ENCODE results near the gene ME1.
"Not testable (repeated sequence)": the region's sequence is repeated elsewhere in the genome, so short reads cannot be mapped to it uniquely, and the experiment has no call there.

ME1 gene

DNA sequence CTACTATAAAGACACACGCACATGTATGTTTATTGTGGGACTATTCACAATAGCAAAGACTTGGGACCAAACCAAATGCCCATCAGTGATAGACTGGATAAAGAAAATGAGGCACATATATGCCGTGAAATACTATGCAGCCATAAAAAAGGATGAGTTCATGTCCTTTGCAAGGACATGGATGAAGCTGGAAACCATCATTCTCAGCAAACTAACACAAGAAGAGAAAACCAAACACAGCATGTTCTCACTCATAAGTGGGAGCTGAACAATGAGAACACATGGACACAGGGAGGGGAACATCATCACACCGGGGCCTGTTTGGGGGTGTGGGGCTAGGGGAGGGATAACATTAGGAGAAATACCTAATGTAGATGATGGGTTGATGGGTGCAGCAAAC is 174.1 kb downstream of the ME1 start:
- not testable (repeated sequence) for DNase-seq (ENCODE audit: low read depth)

DNA sequence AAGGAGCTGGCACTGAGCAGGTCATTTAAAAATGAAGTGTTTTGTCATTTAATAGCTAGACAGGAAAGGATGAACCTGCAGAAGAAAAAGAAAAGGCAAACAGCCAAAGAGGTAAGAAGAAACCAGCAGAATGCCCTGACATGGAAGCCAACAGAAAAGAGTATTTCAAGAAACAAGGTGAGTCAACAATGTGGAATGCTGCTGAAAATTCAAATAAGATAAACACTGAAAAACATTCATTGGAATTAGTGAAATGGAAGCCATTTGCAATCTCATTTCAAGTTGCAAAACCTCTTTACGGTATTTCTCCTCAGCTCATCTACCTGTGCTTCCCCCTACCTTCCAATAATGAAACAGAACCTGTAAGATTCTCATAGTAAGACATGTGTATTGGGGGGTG is 178.1 kb downstream of the ME1 start:
- peak; percentile 87 for DNase-seq (ENCODE audit: low read depth)

DNA sequence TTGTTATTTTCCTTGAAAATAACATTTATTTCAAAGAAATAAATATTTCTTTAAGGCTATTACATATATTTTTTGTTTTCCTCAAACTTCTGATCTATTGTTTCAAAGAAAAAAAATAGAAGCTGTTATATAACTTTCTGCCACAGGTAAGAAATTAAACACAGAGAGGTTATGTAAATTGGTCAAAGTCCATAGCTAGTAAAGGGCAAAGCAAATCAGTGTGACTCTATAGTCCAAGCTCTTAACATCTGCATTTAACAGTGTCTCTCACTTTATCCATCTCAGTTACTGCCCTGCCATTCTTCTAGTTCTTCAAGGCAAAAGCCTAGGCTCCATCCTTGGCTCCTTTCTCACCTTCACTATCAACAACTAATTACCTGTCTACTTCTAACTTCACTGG is 180.6 kb downstream of the ME1 start:
- no peak for DNase-seq (ENCODE audit: low read depth)

DNA sequence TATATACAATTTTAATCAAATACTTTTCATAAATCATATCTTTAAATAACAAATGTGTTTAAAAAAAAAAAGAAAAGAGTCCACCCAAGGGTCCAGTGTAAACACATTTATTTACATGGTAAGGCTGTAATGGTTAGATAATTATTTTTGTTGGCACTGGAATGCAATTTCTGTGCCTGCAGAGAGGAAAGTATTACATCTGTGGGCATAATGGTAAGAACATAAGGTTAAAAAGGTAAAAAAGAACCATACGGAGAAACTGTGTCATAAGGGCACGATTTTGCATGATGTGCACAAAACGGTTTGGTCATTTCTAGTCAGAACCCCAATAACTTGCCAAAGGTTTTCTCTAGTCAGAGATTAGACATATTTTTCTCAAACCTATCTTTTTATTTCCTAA is 183.4 kb downstream of the ME1 start:
- no peak for DNase-seq (ENCODE audit: low read depth)

DNA sequence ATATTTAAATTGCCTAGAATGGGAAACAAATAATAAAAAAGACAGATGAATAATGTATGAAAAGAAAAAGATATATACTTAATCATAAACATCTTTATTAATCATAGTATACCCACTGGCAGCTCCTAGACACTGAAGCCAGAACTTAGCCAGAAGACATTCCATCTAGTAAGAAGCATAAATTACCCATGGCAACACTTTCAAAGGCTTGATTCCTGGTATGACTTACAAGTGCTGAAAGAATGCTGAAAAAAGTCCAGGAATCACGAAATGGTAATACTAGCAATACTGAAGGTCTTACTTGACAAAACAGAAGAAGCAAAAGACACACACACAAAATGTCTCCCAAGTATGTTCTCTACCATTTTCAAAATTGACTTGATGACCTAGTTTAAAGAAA is 199.7 kb downstream of the ME1 start:
- peak; percentile 91 for DNase-seq (ENCODE audit: low read depth)

DNA sequence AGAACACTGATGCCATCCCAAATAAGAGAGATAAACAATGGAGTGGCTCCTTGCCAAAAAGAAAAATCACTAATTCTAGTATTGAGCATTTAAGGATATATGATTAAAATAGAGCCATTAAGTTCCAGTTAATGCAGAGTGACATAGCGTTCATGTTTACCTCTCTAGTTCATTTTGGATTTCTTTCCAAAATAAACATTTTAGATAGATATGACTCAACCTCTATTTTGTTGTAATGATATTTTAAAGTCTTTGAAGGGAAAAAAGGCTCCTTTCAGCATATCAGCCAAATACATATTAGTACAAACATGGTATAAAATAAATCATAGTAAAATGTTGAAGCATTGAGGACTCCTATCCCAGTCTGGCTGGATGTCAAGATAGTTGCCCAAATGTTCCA is 204.3 kb downstream of the ME1 start:
- DNase-seq (ENCODE audit: low read depth), result peak; percentile 27

DNA sequence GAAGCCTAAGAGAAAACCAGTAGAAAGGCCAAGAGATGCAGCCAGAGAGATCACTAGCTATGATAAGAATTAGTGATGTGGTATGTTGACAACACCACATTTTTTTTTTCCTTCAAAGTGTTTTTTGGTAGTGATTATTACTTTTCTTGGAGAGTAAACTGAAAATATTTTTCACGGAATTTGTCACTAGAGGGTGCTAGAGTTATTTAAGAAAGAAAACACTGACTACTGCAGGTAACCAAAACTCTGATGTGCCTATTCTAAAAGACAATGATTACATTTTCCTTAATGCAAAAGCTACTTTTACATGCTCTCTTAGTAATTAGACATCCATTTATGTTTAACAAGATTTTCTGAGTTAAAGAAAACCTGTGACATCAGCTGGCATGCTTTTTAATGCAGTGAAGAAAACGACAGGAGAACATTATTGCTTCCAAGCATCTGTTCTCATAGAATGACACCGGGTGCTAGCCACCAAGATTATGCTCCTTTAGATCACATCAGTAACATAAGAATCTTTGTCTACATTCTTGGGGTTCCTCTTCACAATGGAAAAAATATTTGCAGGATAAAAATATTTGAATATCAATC is 208.9 kb downstream of the ME1 start:
- peak; percentile 48 for DNase-seq (ENCODE audit: low read depth)

DNA sequence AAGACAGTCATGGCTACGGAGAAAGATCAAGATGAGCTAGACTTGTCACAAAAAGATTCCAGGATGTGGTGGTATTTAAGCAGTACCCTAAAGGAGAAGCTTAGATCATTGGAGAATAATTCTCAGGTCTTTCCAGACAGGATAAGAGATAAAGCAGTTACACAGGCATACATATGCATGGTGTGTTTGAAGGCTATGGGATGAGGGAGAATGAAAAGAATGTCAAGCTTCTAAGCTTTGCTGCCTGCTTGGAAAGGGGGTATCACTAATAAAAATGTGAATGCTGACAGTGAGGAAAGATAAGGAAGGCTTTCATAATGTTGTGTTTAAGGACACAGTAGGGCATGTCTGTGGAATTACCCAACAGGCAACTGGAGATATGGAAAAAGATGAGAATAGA is 209.6 kb downstream of the ME1 start:
- DNase-seq (ENCODE audit: low read depth), result peak; percentile 64

DNA sequence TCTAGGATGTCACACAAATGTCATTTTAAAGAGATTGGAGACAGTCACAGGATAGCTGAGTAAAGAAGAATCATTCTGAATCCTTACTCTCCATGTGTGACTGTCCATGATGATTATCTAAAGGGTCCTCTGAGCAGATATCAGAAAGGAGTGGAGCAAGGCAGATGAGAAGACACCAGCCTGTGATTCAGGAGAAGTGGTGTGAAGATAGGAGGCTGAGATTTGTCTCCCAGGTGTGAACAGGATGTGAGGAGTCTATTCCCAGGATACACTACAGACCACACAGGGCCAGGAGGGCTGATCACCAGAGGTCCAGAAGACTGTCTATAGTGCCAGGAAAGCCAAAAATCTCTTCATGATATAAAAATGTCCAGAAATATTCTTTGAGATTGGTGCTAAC is 210.7 kb downstream of the ME1 start:
- DNase-seq (ENCODE audit: low read depth), result no peak

DNA sequence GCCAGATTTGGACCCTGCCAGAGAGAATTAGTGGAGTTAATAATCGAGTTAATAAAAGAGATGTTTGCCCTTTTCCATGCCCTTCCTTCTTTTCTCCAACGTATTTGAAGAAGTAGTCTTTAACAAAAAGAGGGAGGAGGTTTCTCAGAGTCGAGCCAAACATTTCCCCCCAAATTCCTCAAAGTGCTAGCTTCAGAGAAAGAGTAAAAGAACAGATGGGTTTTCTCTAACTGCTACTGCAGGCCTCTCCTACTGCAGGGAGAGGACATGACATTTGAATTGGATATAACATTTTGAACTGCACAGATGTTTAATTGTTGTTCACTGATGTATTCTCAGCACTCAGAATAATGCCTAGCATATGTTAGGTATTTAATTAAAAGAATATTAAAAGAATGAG is 212.2 kb downstream of the ME1 start:
- no peak for DNase-seq (ENCODE audit: low read depth)

DNA sequence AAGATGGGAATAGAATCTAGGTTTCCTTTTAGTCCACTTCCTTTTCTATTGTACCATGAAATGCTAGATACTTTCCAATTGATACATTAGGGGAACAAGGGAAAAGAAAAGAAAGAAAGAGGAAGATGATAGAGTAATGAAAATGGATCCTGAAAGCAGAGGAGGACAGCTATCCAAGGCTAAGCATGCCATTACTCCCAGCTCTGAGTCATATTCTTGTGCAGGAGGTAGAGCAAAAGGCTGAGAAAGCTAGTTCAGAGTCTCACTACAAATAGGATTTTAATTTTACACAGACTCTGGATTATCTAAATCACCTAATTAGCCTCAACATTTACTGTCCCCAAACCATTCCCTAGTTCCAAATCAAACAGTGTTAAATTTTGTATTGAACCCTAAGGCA is 214.0 kb downstream of the ME1 start:
- peak; percentile 54 for DNase-seq (ENCODE audit: low read depth)

DNA sequence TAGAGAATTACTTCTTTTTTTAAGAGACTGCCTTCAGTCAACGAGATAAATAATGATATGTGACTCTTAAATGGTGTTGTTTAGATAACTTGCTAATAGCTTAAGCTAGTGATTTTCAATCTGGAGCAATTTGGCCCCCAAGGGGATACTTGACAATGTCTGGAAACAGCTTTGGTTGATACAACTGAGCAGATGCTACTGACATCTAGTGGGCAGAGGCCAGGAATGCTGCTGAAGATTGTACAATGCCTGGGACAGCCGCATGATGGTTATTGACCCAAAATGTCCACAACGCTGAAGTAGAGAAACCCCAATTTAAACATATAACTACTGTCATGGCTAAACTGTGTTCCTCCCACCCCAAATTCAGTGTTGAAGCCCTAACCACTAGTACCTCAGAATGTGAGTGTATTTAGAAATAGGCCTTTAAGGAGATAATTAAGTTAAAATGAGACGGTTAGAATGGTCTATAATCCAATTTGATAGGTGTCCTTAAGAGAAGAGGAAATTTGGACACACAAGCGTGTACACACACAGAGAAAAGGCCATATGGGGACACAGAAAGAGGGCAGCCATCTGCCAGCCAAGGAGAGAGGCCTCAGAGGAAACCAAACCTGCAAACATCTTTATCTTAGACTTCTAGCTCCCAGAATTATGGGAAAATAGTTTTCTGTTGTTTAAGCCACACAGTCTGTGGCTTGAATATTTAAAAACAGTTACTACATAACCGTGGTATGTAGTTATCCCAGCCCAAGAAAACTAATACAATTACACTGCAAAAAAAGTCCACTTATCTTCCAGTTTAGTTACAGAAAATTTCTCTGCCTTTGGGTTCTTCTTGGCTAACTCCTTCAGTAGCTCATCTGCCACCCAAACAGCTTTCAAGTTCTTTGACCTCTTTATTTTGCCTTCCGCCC is 215.5 kb downstream of the ME1 start:
- peak; percentile 77 for DNase-seq (ENCODE audit: low read depth)

DNA sequence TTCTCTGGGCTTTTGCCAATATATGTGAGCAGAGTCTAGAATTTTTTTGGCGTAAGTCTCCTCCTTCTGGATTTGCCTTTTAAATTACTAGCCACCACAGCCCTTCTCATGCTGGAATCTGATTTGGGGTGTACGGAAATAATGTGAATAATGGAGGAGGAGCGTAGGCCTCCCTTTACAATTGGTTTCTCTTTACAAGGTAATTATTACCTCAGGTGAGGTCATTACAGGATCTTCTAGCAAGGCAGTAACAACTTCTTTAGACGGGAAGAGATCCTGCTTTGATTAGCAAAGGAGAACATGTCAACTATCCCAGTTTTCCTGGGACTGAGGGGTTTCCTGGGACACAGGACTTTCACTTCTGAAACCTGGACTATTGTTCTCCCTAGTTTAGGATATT is 228.8 kb downstream of the ME1 start:
- DNase-seq (ENCODE audit: low read depth), result no peak

DNA sequence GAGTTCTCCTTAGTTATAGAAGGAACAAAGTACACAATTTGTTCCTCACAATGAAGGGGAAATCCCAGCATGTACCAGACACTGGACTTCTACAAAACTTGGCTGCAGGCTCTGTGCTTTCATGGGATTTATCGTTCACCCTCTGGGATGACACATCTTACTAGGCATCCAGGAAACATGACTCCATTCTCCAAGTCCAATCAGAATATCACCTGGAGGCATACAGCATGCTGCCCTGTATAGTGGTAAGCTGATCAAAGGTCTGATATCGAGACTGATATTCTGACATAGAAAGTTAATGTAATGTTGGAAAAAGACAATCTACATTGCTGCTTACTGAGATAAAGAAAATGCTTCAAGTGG is 231.0 kb downstream of the ME1 start:
- peak; percentile 93 for DNase-seq (ENCODE audit: low read depth)

DNA sequence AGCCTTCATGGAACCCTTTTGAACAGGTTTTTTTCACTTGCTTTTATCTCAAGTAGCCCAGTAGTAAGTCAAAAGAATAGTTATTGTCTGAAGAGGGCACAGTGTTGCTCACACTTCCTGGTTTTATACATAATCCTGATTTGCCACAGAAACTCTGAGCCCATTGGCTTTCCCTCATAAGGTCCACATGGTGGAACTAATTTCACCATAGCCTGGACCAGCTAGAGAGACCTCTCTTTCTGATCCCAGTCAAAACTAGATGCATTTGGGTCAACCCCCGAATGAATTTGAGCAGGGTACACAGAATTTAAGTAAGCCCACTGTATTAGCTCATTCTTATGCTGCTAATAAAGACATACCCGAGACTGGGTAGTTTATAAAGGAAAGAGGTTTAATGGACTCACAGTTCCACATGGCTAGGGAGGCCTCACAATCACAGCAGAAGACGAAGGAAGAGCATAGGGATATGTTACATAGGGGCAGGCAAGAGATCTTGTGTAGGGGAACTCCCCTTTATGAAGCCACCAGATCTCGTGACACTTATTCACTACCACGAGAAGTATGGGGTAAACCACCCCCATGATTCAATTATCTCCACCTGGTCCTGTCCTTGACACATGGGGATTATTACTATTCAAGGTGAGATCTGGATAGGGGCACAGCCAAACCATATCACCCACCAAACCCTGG is 231.5 kb downstream of the ME1 start:
- no peak for DNase-seq (ENCODE audit: low read depth)

DNA sequence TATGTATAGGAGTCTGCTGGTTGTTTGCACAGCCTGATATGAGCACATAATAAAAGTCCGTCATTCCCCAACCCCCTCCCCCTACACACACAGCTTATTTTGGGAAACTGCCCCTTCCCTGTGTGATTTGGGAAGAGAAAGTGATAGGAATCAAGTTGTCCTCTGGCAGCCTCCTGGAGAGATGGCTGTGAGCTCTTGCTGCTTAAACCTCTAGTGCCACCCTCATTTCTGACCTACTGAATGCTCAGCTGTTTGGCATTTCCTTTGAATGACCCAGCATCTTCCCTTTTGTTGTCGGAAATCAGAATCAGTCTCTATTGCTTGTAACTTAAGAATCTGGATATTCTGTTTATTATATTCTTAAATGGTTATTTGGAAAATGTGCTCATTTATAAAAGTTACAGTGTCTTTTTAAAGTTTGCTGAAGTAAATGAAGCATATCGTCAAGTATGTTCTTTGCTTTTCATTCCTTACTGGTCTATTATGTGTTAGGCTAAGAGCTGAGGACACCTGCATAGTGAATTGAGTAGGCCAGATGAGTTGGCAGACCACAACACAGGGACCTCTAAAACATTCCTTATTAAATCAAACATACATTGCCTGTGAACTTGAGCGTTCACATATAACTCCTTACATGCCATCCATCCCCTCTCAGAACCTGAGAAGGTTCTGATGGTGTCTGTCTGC is 232.2 kb downstream of the ME1 start:
- peak; percentile 67 for DNase-seq (ENCODE audit: low read depth)

DNA sequence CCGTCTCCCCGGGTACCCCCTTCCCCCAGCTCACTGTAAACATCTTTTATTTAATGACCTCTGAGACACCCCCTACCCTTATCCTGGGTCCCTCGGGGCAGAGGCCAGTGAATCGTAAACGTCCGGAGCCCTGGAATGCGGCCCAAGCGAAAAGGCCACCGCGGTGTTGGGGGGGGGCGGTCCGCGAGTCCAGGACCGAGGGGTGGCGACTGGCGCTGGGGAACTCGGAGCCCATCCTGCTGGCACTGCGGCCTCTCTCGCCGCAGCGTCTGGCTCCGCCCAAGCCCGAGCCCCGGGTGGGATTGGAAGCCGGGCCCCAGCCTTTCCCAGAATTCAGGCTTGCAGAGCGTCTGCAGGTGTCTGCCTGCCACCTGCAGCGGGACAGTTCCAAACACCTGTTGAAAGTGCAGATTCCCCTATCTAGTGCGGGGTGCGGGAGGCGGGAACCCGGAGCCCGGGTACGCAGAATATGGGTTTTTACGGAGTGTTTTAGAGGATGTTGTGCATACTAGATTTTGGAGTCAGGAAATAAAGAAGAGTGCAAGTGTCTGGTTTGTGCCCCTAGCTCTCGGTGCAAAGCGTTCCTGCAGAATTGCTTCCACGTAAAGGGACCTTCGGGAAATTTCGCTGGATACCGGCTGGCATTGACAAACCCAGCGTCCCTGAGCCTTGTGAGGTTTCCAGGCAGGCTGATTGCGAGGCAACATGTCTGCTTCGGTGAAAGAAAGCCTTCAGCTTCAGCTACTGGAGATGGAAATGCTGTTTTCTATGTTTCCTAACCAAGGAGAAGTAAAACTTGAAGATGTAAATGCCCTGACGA is 236.9 kb downstream of the ME1 start:
- peak; percentile 11 for DNase-seq (ENCODE audit: low read depth)

DNA sequence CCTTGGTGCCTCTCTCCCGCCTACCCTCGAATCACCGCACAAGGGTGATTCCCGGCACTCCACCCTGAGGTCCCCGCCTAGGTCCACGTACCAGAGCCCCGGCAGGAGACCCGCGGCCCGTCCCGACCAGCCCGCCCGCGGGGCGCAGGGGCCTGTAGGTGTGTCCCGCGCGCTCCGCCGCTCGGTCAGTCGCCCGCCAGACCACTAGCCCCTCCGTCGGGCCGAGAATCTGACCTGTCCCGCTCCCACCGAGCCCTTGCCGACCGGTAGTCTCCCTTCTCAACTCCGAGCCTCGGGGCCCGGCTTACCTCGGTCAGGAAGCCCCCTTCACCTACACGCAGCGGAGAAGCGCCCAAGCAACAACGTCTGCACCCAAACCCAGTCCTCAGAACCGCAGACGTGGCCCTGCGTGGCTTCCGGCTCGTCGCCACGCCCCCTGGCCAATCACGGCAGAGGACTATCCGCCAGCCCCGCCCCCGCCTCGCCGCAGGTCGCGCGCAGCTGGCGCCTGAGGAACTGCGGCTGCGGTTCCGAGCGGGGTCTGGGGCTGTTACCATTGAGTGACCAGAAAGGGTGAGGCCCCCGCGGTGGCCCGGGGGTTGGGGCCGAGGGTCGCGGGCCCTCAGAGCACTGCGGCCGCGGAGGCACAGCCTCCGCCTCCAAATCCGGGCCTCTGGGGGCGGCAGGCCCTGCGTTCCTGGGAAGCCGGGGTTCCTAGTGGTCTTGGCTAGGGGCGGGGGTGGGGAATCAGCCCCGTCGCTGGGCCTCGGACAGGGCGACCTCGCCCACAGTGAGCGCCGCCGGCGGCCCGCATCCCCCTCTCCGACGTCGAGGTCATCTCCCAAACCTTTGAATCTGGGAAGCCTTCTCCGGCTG is 237.7 kb downstream of the ME1 start, which contains the start of the genes PGM3 and RWDD2A:
PGM3 (minus strand) TSS at position 395 of the 876 bp plus-strand sequence. CDS start 2,253 bp downstream, outside the sequence.
RWDD2A (plus strand) TSS at position 487 of the 876 bp plus-strand sequence. CDS start 1,095 bp downstream, outside the sequence.
- peak; percentile 89 for DNase-seq (ENCODE audit: low read depth)

DNA sequence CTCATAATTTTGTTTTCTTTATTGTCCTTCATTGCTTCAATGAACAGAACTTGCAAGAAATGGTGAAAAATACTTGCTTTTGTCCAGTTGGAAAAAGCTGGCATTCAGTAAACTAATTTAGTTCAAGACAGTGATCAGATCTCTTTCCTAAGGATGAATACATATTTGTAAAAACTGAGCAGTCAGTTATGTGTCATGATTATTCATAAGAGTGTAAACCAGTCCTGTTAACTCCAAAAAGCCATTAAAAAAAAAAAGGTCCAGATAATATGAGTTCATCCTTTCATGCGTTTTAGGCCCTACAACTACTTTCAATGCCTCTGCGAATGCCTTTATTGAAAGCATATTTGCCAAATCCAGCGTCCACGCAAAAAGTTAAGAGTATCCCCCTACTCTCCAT is 238.4 kb downstream of the ME1 start:
- peak; percentile 23 for DNase-seq (ENCODE audit: low read depth)

DNA sequence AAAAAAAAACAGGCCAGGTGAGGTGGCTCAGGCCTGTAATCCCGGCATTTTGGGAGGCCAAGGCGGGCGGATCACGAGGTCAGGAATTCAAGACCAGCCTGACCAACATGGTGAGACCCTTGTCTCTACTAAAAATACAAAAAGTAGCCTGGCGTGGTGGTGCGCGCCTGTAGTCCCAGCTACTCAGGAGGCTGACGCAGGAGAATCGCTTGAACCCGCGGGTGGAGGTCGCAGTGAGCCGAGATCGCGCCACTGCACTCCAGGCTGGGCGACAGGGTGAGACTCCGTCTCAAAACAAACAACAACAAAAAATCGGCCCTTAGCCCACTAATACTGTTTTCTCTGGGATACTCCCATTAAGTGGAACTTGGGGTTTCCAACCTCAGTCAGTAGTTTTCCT is 238.9 kb downstream of the ME1 start:
- not testable (repeated sequence) for DNase-seq (ENCODE audit: low read depth)

All from iris pigment epithelial cell (primary cell).